Right renal cortex interstitium (tissue), 3 donors: ENCODE results near the gene SSTR5. TPM values are rescaled to one million over a fixed set of nuclear protein-coding genes. Genes with fewer than 3 reads are reported as not detected.
"Not testable (repeated sequence)": the region's sequence is repeated elsewhere in the genome, so short reads cannot be mapped to it uniquely, and the experiment has no call there.

Source experiments
- DNase-seq, 3 donors: peaks; one replicate each; pipeline ENCODE4 v3.0.0-alpha.2; 2013; ENCODE audit warnings: low read depth in 3 of 3, low spot score in 2 of 3
- polyA plus RNA-seq, 3 donors: library from polyadenylated mRNA; unstranded; fragments of 120-200 nt; gene quantifications; one replicate each; pipeline ENCODE4 v1.2.1, GENCODE V29; 2013; ENCODE audit not compliant: insufficient read length in 3 of 3

The SSTR5 gene
- polyA plus RNA-seq, 3 donors = 0.18 to 0.21 TPM; not detected in 1

DNA sequence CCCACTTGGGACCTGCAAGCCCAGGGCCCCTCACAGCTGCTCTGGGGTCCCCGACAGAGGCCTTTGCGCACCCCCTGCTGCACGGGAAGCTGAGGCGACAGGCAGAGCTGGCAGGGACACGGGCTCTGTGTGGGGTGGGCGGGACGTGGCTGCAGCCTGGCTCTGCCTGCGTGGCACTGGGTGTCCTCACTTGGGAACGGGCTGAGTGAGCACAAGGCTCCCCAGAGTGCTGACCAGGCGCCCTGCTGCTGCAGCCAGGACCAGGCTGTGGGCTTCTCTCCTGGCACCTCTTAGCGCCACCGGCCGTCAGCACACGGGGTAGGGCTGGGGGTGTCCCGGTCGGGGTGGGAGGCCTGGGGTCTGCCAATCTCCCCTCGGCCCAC lies 16.9 kb downstream of the SSTR5 start:
- DNase-seq = no peak

DNA sequence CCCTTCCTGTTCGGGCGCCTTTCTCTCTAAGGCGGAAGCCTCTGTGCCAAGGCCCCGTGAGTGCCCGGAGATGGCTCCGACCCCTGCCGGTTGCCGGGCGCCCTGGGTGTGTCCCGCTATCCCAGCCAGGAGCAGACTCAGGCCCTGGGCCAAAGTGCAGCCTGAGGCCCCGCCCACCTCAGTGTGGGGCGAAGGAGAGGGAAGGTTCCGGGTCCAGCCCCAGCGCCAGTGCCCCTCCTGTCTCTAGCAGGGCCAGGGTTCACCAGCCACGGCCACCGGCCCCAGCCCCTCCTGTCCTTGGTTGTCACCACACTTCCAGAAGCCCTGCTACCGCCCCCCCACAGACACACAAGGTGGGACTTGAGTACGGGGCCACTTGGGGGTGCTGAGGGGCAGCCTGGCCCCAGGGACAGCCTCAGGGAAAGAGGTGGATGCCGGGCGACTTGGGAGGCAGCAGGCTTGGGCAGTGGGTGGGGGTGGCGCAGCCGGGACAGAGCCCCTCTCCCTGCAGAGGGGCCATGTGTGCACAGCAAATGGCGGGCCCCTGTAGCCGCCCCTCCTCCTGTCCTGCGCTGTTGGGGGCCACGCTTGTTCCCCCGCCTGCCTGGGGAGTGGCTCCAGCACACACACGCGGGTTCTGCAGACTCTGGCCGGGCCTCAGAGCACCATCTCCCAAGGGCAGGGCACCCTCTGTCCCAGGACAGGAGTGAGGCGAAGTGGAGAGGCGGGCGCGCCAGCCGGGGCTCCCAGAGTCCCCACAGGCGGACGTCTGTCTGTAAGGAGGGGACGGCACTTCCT lies 17.5 kb downstream of the SSTR5 start:
- DNase-seq = no peak

DNA sequence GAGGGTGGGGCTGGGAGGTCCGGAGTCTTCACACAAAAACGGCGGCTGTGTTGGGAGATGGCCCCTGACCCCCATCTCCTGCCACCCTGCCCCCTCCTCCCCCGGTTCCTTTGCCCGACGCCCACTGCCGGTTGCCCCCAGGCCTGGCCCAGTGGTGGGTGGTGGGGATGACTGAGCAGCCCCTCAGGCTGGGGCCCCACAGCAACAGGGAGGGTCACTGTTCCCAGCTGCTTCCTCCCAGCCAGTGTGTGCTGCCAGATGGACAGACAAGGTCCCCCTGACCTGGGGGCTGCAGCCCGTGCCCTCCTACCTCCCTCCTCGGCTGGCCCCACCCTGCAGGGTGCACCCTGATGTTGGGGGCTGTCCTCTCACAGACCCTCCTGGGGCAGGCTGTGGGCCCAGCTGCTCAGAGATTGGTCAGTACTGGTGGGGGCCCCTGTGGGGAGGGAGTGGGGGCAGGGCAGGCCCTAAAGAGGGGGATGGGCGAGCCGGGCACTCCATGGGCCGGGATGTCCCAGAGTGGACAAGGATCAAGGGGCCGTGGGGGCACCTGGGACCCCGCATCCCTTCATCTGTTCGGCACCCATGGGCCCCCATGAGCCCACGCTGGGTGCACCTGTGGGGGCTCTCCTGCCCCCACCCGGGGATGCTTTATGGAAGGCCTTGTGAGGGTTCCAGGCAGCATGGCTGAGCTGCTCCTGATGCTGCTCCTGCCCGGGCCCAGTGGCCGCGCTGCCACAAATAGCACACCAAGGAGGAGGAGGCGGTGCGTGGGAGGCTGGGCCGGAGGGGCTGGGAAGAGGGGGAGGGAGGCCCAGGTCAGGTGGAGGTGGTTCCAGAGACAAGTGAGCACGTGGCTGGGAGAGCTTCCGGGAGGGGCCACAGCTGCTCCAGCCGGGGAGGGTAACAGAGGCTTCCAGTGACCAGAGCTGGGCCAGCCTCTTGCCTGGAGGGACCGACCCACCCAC lies 18.4 kb downstream of the SSTR5 start:
- DNase-seq = peak in 2 of 3 donors; percentile 52 to 55

DNA sequence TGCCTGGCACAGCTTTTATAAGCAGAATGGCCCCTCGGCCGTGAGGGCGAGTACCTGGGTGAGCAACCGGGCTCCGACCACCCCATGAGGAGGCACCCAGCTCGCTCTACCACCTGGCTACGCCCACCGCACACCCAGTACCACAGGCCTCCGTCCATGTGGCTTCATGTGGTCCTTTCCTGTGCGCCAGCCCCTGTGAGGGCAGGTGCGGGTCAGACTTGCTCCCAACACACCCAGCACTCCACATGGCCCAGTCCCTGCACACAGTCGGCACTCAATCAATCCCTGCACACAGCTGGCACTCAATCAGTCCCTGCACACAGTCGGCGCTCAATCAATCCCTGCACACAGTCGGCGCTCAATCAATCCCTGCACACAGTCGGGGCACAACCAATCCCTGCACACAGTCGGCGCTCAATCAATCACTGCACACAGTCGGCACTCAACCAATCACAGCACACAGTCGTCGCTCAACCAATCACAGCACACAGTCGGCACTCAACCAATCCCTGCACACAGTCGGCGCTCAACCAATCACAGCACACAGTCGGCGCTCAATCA lies 19.5 kb downstream of the SSTR5 start:
- DNase-seq = no peak

DNA sequence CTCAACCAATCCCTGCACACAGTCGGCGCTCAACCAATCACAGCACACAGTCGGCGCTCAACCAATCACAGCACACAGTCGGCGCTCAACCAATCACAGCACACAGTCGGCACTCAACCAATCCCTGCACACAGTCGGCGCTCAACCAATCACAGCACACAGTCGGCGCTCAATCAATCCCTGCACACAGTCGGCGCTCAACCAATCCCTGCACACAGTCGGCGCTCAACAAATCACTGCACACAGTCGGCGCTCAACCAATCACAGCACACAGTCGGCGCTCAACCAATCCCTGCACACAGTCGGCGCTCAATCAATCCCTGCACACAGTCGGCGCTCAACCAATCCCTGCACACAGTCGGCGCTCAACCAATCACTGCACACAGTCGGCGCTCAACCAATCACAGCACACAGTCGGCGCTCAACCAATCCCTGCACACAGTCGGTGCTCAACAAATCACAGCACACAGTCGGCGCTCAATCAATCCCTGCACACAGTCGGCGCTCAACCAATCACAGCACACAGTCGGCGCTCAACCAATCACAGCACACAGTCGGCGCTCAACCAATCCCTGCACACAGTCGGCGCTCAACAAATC lies 20.2 kb downstream of the SSTR5 start:
- not testable (repeated sequence) for DNase-seq

DNA sequence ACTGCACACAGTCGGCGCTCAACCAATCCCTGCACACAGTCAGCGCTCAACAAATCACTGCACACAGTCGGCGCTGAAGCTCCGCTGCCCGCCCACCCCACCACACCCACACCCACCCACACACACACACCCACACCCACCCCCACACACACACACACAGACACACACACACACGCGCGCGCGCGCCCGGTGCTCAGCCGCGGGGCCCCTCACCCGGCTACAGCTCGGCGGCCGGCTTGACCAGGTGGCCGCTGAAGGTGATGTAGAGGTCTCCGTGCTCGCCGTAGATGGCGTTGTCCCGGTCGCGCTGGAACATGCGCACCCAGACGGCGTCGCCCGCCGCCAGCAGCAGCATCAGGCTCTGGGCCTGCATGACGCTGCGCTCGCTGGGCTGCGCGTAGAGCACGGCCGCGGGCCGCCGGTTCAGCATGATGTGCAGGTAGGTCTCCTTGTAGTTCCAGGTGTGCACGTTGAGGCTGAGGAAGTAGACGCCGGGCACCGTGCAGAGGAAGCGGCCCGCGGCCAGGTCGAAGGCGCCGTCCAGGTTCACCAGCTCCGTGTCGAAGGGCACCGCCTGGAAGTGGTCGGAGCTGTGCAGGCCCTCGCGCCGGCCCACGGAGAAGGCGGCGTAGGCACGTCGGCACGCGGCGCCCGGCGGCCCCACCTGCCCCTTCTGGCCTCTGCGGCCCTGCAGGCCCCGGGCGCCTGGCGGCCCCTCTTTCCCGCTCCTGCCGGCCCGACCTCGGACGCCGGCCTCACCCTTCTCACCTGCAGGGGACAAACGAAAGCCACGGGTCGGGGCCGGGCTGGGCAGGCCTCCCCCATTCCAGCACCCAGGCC lies 21.0 kb downstream of the SSTR5 start:
- DNase-seq = no peak

DNA sequence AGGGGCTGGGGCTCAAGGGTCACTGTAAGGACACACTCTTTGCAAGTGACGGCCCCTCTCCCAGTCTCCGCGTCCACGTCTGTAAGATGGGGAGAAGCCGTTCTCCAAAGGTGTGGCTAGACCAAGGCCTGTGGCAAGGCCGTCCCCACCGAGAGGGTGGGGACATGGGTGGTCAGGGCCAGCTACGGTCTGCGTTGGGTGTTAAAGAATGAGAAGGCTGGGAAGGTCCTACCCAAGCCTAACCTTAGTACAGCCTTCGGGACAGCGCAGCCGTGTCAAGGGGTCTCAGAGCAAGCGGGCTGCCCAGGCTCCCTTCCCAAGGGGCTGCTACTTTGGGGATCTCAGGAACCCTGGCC lies 21.6 kb downstream of the SSTR5 start:
- DNase-seq = no peak

DNA sequence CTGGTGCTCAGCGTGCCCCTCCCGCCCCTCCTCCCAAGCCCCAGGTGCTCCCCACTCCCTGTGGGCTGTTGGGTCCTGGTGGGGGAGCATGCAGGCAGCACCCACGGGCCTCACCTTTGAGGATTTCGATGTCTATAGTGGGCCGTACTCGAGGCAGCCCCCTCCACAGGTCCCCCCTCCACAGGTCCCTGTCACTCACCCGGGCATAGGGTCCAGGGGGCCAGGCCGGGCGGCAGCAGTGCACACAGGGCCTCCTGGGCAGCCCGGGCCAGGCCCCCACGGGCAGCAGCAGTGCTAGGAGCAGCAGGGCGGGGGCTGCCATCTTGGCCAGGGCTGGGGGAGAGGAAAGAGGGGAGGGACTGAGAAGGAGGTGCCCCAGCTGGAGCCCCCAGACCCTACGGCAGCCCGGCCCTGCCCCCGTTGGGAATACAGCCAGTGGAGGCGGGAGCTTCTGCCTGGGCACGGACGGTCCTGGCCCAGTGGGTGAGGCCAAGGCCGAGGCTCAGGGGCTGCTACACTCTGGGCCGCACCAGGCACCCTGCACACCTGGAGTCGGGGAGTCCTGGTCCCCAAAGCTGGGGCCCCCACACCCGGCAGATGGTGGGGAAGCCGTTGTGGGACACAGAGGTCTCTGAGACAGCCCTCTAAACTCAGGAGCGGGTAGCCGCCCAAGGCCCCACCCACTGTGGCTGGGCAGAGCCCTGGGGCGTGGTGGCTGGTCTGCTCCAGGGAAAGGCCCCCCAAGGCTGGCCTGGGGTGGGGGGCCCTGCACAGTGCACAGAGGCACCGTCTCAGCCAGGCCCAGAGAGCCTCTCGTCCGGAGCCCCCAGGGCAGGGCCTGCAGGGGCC lies 22.3 kb downstream of the SSTR5 start:
- no peak for DNase-seq

DNA sequence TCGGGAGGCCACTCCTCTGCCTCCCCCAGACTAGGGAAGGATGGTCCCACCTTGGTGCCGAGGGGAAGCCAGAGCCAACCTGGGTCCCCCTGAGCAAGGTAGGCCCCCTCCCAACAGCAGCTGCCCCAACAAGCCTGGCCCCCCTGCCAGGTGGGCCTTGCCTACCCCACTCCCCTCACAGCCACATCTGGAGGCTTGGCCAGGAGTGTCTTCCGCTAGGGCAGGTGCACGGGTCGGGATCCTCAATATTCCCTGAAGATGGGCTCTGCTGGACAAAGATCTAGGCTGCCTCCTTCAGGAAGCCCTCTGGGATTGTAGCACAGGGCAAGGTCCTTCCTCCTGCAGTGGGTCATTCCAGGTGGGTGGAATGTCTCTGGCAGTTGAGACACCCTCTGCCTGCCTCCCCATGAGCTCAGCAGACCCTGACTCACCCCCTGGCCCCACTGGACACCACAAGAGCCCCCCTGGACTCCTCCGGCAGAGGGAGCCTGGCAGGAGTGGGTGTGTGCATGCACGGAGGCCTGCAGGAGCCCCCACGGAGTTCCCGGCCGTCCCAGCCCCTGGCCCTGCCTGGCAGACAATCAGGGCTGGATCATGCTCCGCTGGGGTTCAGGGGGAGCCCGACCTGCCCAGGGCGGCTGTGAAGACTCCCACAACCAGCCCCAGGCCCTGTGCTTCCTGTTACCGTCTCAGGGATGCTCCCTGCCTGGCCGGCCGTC lies 23.1 kb downstream of the SSTR5 start:
- DNase-seq = no peak

DNA sequence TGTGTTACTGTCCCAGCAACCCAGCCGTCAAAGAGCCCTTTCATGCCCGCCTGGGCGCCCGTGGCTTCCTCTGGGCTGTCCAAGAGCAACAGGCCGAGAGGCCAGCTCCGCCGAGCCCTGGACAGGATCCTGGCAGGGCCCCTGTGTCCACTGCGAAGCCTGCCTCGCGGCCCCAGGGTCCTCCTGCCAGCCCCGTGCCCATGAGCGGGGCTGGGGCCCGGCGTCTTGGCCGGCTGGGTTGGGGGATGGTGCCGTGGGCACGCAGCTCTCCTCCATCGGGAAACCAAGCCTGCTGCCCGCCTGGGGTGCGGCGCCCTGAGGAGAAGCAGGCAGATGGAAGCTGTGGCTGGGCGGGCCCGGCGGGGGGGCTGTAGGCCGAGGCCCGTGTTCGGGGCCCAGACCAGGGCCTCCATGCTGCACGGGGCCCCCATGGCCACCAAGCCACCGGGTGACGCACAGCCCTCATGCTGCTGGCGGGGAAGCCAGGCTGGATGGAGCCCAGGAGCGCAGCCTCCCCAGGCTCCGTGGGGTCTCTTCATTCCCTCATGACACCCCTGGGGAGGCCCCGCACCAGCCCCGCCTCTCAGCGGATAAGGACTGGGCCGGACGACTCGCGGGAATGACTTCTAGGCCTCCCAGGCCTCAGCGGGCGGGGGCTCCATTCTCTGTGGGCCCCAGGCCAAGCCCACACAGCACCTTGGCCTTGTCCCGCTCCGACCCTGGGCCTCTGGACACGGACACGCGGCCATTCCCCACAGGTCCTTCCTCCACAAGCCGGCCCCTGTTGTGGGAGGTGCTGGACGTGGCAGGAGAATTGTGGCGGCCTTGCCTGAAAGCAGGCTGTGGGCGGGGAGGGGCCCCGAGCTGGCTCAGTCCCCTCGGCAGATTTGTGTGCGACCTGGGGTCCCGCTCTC lies 23.9 kb downstream of the SSTR5 start, which contains the start of gene C1QTNF8:
TSS of gene C1QTNF8 (minus strand) at position 76 of the 914 bp plus-strand sequence. CDS start 1,322 bp downstream, outside the sequence.
- DNase-seq = no peak

DNA sequence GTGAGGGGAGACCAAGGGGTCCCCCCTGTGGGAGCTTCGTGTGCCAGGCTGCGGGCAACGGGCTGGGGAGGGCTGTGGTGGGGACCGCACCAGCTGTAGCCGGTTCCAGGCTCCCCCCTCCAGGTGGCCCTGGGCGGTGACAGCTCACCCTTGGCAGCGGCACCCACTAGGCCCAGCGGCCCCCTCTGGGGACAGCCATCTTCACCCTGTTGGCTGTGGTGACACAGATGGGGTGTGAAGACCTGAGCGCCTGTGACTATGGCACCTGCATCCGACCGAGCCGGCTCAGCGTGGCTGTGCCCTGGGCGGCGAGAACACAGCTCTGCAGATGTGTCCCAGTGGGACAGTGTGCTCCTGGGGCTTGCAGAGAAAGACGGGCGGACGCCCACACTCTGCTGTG lies 24.6 kb downstream of the SSTR5 start:
- DNase-seq = no peak

DNA sequence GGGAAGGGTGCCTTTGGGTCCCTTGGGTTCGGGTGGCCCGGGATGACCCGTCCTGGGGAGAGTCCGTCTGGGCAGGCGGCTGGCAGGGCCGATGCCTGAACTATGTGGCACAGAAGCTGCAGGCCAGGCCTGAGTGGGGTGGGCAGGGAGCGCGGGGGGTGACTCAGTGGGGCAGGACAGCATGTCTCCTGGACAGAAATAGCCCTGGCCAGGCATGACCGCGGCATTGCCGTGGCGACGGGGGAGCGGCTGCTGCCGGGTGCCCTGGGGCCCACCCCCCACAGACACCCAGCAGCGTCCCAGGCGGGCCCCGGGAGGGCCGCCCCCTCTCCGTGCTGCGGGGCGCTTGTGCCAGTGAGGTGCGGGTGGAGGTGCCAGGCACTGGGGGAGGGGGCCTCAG lies 25.3 kb downstream of the SSTR5 start:
- DNase-seq = no peak

DNA sequence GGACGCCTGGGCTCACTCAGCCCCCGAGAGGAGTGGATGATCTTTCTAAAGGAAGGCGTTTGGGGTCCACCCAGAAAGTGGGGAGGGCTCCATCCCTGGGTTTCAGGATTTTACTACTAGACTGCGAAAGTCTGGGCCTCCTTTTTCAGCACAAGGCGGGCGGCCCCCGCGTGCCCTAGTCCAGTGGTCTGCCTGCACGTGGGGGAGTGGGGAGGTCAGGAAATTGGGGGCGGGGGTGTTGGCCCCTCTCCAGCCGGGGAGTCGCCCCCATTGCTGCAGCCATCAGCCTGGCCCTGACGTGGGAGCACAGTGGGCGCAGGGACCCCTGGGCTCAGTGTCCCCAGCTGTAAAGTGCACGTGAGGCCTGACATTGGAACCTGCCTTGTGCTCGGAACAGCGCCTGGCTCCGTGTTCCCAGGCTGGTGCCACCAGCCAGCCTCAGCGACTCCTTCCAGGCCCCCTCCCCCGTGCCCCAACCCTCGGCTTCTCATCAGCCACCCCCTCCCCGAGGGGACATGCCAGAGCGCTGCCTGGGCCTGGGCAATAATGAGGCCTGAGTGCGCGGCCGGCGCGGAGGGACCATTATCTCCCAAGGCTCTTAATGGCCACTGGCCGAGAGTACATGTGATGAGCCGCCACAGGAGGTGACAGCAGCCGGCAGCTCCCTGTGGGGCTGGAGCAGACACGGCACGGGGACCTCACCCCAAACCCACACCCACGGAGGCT lies 25.9 kb downstream of the SSTR5 start:
- no peak for DNase-seq

DNA sequence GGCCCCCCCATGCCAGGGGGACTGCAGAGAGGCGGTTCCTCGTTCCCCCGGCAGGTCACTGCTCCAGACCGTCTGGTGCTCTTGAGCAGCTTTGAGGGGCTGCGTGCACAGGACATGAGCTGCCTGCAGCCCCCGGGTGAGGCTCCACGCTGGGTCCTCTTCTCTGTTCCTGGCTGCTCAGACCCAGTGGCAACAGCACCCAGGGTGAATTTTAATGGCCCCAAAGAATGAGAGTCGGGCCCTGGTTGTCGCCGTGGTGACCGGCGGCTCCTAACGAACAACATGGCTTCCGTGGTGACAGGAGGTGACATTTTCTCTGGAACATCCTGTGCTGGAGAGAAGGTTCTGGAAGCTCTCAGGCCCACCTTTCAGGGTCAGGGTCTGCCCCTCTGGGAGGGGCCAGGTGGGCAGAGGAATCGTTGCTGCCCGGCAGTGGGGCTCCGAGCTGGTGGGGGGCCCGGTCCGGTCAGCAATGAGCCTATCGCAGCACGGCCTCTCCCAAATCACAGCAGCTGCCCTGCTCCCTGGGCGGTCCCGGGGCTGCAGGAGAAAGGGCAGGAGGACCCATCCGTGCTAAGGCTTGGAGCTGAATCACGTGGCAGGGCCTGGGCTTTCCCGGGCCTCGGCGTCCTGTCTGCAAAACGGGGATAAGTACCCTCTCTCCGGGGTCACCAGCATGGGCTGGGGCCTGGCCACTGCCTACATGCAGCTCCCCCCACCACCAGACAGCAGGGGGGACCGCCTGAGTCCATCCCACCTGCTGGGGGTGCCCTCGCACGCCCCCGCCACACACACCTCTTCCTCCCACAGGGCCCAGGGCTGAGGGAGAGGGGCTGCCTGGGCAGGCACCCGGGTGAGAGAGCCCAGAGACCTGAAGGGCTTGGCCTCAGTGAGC lies 26.9 kb downstream of the SSTR5 start:
- DNase-seq = no peak

DNA sequence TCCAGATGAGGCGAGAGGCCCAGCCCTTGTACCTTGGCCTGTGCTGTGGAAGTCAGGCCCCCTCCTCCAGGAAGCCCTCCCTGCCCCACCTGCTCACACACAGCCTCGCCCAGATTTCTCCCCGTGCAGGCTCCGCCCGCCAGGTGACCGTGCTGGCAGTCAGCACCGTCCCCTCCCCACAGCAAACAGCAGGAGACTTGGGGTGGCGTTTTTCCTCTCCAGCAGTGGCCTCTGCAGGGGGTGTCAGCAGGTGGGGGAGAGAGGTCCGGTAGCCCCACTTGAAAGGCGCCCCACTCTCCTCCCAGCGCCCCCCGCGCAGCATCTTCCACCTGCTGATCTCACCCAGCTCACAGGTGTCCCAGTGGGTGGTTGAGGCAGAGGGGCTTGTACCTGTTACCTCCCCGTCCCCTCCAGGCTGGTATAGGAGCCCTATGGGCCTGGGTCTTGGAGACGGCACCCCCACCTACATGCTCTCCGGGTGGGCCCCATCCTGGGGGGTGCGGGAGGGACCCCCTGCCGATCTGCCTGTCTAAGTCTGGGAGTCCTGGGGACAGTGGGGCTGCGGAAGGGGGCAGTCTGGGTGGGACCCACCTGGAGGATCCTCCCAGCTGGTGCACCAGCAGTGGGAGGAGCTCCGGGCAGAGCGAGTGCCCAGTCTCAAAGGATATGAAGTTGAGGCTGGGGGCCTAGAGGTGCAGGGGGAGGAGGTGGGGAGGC lies 27.7 kb downstream of the SSTR5 start:
- DNase-seq = no peak
